Uterus (tissue), 4 donors: ENCODE data around the gene FGF21. TPM values are rescaled to one million over a fixed set of nuclear protein-coding genes. Genes with fewer than 3 reads are reported as not detected.

Experiments
- DNase-seq, 2 donors: peaks; one replicate each; pipeline ENCODE4 v3.0.0-alpha.2; 2019 to 2020
- H3K27ac ChIP-seq, 2 donors: fragments of 200-600 bp; sonication (generic); 1 replicate in 1 of 2; 2 replicates in 1 of 2; pipeline ENCODE4 v1.5.1; 2016 to 2018
- H3K27me3 ChIP-seq, 2 donors: fragments of 200-600 bp; sonication (generic); one replicate each; pipeline ENCODE4 v1.5.1; 2018 to 2019; ENCODE audit warnings: control low read depth in 1 of 2
- H3K36me3 ChIP-seq, 2 donors: fragments of 200-600 bp; sonication (generic); one replicate each; pipeline ENCODE4 v1.5.1; 2019; ENCODE audit warnings: control low read depth in 1 of 2
- H3K4me1 ChIP-seq, 2 donors: fragments of 200-600 bp; sonication (generic); one replicate each; pipeline ENCODE4 v1.5.1; 2018 to 2019; ENCODE audit warnings: control low read depth in 1 of 2
- H3K4me3 ChIP-seq, 2 donors: fragments of 200-600 bp; sonication (generic); 1 replicate in 1 of 2; 2 replicates in 1 of 2; pipeline ENCODE4 v1.5.1; 2018 to 2019; ENCODE audit warnings: mild to moderate bottlenecking in 1 of 2
- H3K9me3 ChIP-seq, 2 donors: fragments of 200-600 bp; sonication (generic); one replicate each; pipeline ENCODE4 v1.5.1; 2019; ENCODE audit warnings: control low read depth in 1 of 2
- CTCF ChIP-seq, 4 experiments: fragments of 200-600 bp in 2 of 4; fragments of 450-650 bp in 2 of 4; sonication (generic) in 2 of 4; IDR thresholded peaks; one replicate each; pipeline ENCODE4 v1.5.1; 2016 to 2019; ENCODE audit warnings: antibody characterized with exemption in 4 of 4, mild to moderate bottlenecking in 2 of 4, moderate library complexity in 1 of 4
- POLR2A ChIP-seq, 2 donors: fragments of 450-650 bp; IDR thresholded peaks; one replicate each; pipeline ENCODE4 v1.6.1; 2016; ENCODE audit warnings: antibody characterized with exemption in 2 of 2, mild to moderate bottlenecking in 1 of 2, moderate library complexity in 1 of 2
- intact Hi-C: fragments of 100-400 bp; cut with DNase I; formaldehyde crosslinking; loops from one replicate; pipeline ENCODE4 v1.15.1; 2023; ENCODE audit warnings: low total_unique reads
- total RNA-seq, 4 donors: library from RNA; depleted of rRNA in 3 of 4; stranded (reverse); fragments of >200 nt in 3 of 4; gene quantifications; one replicate each; pipeline versions ENCODE4 v1.1.0 to v1.2.4, GENCODE V29; 2014 to 2023
- donor health status: DM: yes; HTN: yes; CAD: no.

The FGF21 gene
- total RNA-seq, 4 donors from 2014 or later, result not detected

- TF ChIP-seq CTCF (IDR thresholded peaks at IDR 0.05) (no peak), POLR2A (IDR thresholded peaks at IDR 0.05) (no peak)
- intact Hi-C loops, result no loop called here
- Histone ChIP-seq H3K27ac (no peak overlapping the region), H3K9me3 (no peaks in the 10 kb centered on the region), H3K4me3 (no peak overlapping the region), H3K36me3 (no peaks in the 10 kb centered on the region), H3K4me1 (no peaks in the 10 kb centered on the region), H3K27me3 (no peaks in the 10 kb centered on the region)
- no peak for DNase-seq
Observed at GRCh38 chr19:48750351-48750750, 5.0 kb upstream of the FGF21 start.

GRCh38 chr19:48750771-48751504 is 4.4 kb upstream of the FGF21 start:
- Histone ChIP-seq H3K4me3 (no peak overlapping the region), H3K9me3 (no peaks in the 10 kb centered on the region), H3K36me3 (no peaks in the 10 kb centered on the region), H3K4me1 (no peaks in the 10 kb centered on the region), H3K27ac (no peak overlapping the region), H3K27me3 (no peaks in the 10 kb centered on the region)
- TF ChIP-seq CTCF (IDR thresholded peaks at IDR 0.05), result no peak
- TF ChIP-seq POLR2A (IDR thresholded peaks at IDR 0.05), result no peak
- intact Hi-C loops, result no loop called here
- DNase-seq, result no peak

GRCh38 chr19:48751845-48752495 is 3.4 kb upstream of the FGF21 start:
- no peak for TF ChIP-seq CTCF (IDR thresholded peaks at IDR 0.05)
- TF ChIP-seq POLR2A (IDR thresholded peaks at IDR 0.05), result no peak
- Histone ChIP-seq H3K9me3 (no peaks in the 10 kb centered on the region), H3K27ac (peak overlapping the region in 1 of 2 donors; percentile 1), H3K4me3 (peak overlapping the region; percentile 10 to 14), H3K36me3 (no peaks in the 10 kb centered on the region), H3K27me3 (no peaks in the 10 kb centered on the region), H3K4me1 (no peaks in the 10 kb centered on the region)
- DNase-seq, result no peak
- intact Hi-C loops, result no loop called here

- Histone ChIP-seq H3K4me3 (peak within 1 kb of the TSS; percentile 10 to 14), H3K27ac (peak within 1 kb of the TSS in 1 of 2 donors; percentile 1), H3K36me3 (no peaks in the 10 kb centered on the region), H3K9me3 (no peaks in the 10 kb centered on the region), H3K4me1 (no peaks in the 10 kb centered on the region), H3K27me3 (no peaks in the 10 kb centered on the region)
- intact Hi-C loops, result no loop called here
- no peak for DNase-seq
- TF ChIP-seq POLR2A (IDR thresholded peaks at IDR 0.05) (peak; percentile 24 to 41), CTCF (IDR thresholded peaks at IDR 0.05) (peak in 1 of 4 experiments; percentile 4)
Observed at GRCh38 chr19:48752496-48753365, 2.6 kb upstream of the FGF21 start, which contains the start of gene FUT1. TSS of gene FUT1 (minus strand) at chr19:48752641. CDS start at chr19:48751281, 1,360 bp downstream.
